Measurements from ENCODE around the gene SYT9. TPM values are rescaled to one million over a fixed set of nuclear protein-coding genes. Genes with fewer than 3 reads are reported as not detected.

Gene SYT9, protein sequence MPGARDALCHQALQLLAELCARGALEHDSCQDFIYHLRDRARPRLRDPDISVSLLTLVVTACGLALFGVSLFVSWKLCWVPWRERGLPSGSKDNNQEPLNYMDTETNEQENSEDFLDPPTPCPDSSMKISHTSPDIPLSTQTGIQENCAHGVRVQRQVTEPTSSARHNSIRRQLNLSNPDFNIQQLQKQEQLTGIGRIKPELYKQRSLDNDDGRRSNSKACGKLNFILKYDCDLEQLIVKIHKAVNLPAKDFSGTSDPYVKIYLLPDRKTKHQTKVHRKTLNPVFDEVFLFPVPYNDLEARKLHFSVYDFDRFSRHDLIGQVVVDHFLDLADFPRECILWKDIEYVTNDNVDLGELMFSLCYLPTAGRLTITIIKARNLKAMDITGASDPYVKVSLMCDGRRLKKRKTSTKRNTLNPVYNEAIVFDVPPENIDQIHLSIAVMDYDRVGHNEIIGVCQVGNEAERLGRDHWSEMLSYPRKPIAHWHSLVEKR
- not detected in 2 replicates for total RNA-seq (2021)
- percentile 1 among the genes with signal in this experiment for Bru-seq, nascent RNA
- not detected for BruChase-seq, experiment 1, labeled RNA remaining after a 2-hour chase
- not detected for BruChase-seq, experiment 2, labeled RNA remaining after a 6-hour chase
- long read RNA-seq, result 0 reads

DNA sequence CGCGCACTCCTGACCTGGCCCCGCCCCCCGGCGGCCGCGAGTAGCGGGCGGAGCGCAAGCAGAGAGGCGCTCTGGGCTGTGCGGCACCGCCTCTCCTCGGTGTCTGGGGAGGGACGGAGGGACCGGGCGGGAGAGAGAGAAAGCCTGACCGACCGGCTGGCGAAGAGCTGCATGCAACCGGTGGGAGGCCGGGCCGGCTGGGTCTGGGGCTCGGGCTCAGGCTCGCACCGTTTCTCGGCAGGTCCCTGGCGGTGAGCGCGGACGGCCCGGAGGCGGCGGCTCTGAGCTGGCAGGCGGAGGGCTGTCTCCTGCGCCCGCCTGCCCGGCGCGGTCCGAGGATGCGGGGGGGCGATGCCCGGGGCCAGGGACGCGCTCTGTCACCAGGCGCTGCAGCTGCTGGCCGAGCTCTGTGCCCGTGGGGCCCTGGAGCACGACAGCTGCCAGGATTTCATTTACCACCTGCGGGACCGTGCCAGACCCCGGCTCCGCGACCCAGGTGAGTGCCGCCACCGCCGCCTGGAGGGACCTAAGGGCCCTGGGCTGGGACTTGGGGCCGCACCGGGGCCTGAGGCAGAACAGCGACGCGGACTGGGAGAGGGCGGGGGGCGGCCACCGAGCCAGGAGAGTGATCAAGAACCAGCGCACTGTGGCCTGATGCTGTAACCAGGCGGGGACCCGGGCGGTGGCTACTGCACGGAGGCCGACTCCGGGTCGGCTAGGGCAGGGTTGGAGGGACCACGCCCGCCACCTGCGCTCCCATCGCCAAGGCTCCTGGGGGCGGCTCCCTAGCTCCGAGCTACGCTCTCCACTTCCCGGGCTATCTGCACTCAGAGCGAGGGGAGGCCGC lies at the start of gene SYT9:
SYT9 (plus strand) TSS at position 69 of the 847 bp plus-strand sequence; CDS start at position 352, 283 bp downstream.
- Histone ChIP-seq H3K79me2 (ENCODE audit: low read depth) (no peaks in the 10 kb centered on the region), H3F3A (ENCODE audit: insufficient read depth, low read depth) (no peaks in the 10 kb centered on the region), H4K20me1 (ENCODE audit: insufficient read depth) (no peaks in the 10 kb centered on the region), H3K9me2 (ENCODE audit: insufficient read depth) (no peaks in the 10 kb centered on the region), H3K27me3 (ENCODE audit: insufficient read depth, low read depth) (no peaks in the 10 kb centered on the region), H3K27ac (no peak within 1 kb of the TSS), H2AFZ (no peak within 1 kb of the TSS), H3K4me3 (no peak within 1 kb of the TSS), H3K4me2 (no peak within 1 kb of the TSS), H3K9me3 (ENCODE audit: insufficient read depth, low read depth) (no peaks in the 10 kb centered on the region), H3K36me3 (ENCODE audit: low read depth) (no peaks in the 10 kb centered on the region), H3K4me1 (replicated peaks; ENCODE audit: insufficient read depth) (no peaks in the 10 kb centered on the region)
- POLR2A ChIA-PET (ENCODE audit: unreplicated experiment), result no interaction called here
- no TSS peak for BruUV-seq (replicated peaks)
- CTCF ChIA-PET, result no interaction called here
- DNase-seq, result no peak
- TF ChIP-seq EZH2 (IDR thresholded peaks at IDR 0.05; ENCODE audit: low read depth) (no peak), CTCF (conservative IDR thresholded peaks at IDR 0.05) (no peak)
- intact Hi-C loops (cut with micrococcal nuclease; ENCODE audit: unreplicated experiment), result no loop called here

DNA sequence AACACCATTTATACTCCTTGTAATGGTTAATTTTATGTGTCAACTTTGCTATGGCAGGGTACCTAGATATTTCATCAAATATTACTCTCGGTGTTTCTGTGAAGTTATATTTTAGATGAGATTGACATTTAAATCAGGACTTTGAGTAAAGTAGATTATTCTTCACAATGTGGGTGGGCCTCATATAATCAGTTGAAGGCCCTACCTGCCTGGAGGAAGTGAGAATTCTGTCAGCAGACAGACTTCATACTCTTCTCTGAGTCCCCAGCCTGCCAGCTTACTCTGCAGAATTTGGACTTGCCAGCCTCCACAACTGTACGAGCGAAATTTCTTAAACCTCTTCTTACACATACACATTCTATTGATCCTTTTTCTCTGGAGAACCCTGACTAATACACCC lies 49.3 kb upstream of the SYT9 start:
- intact Hi-C loops (cut with micrococcal nuclease; ENCODE audit: unreplicated experiment), result no loop called here
- no peak for TF ChIP-seq CTCF (conservative IDR thresholded peaks at IDR 0.05)
- no peak for TF ChIP-seq EZH2 (IDR thresholded peaks at IDR 0.05; ENCODE audit: low read depth)
- Histone ChIP-seq H2AFZ (no peak overlapping the region), H3K4me3 (no peak overlapping the region), H4K20me1 (ENCODE audit: insufficient read depth) (no peaks in the 10 kb centered on the region), H3K9me2 (ENCODE audit: insufficient read depth) (no peaks in the 10 kb centered on the region), H3K27me3 (ENCODE audit: insufficient read depth, low read depth) (no peaks in the 10 kb centered on the region), H3K4me1 (replicated peaks; ENCODE audit: insufficient read depth) (no peaks in the 10 kb centered on the region), H3K9me3 (ENCODE audit: insufficient read depth, low read depth) (no peaks in the 10 kb centered on the region), H3K27ac (no peak overlapping the region), H3K36me3 (ENCODE audit: low read depth) (no peaks in the 10 kb centered on the region), H3F3A (ENCODE audit: insufficient read depth, low read depth) (no peaks in the 10 kb centered on the region), H3K79me2 (ENCODE audit: low read depth) (no peaks in the 10 kb centered on the region), H3K4me2 (no peak overlapping the region)
- BruUV-seq (replicated peaks), result no TSS peak
- no peak for DNase-seq
- ChIA-PET POLR2A (ENCODE audit: unreplicated experiment) (no interaction called here), CTCF (no interaction called here)

GRCh38 chr11:7204778-7205177 lies 46.9 kb upstream of the SYT9 start:
- Histone ChIP-seq H3K36me3 (ENCODE audit: low read depth) (no peaks in the 10 kb centered on the region), H3K9me2 (ENCODE audit: insufficient read depth) (no peaks in the 10 kb centered on the region), H3K4me3 (no peak overlapping the region), H3K9me3 (ENCODE audit: insufficient read depth, low read depth) (no peaks in the 10 kb centered on the region), H3K27me3 (ENCODE audit: insufficient read depth, low read depth) (no peaks in the 10 kb centered on the region), H3K4me2 (no peak overlapping the region), H3K79me2 (ENCODE audit: low read depth) (no peaks in the 10 kb centered on the region), H3F3A (ENCODE audit: insufficient read depth, low read depth) (no peaks in the 10 kb centered on the region), H3K4me1 (replicated peaks; ENCODE audit: insufficient read depth) (no peaks in the 10 kb centered on the region), H2AFZ (no peak overlapping the region), H4K20me1 (ENCODE audit: insufficient read depth) (no peaks in the 10 kb centered on the region), H3K27ac (no peak overlapping the region)
- TF ChIP-seq EZH2 (IDR thresholded peaks at IDR 0.05; ENCODE audit: low read depth), result no peak
- no peak for TF ChIP-seq CTCF (conservative IDR thresholded peaks at IDR 0.05)
- no TSS peak for BruUV-seq (replicated peaks)
- ChIA-PET CTCF (no interaction called here), POLR2A (ENCODE audit: unreplicated experiment) (no interaction called here)
- intact Hi-C loops (cut with micrococcal nuclease; ENCODE audit: unreplicated experiment), result no loop called here
- no peak for DNase-seq
